HG03558 (cell line): ENCODE results near the gene SMG9.

ENCODE experiments used
- ATAC-seq: cut with Tn5 transposase; IDR thresholded peaks from one replicate; pipeline ENCODE4 v1.9.1; 2021; ENCODE audit warnings: moderate number of reproducible peaks; ENCODE audit not compliant: unreplicated experiment; ENCODE audit errors: extremely low read depth

The SMG9 gene

DNA sequence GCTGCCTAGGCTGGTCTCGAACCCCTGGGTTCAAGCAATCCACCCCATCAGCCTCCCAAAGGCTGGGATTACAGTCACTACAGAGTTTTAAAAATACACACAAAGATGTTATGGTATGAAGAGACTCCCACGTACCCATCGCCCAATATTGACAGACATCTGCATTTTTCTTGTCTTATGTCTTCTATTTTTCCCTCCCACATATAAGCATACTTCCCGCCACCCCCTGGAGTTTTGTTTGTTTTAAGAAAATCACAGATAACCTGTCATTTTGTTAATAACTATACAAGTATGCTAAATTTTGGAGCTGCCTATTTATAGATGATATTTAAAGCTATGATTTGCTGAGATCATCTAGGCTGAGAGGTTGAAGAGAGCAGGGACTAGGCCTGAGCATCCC, 6.2 kb upstream of the SMG9 start:
- no peak for ATAC-seq

DNA sequence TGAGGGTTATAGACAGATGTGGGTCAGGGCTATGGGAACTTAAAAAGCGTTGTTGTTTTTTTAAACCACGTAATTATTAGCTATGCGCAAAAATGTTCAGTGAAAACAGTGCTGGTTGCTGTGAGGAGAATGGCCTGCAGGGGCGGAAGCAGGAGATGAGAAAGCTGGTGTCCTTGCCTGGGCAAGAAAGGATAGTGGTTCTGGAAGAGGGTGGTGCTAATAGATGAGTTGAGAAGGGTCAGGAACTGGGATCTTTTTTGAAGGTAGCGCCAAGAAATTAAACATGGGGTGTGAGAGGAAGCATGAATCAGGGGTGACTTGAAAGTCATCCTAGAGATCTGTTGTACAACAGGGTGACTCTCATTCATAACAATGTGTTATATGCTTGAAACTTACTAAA, 4.8 kb upstream of the SMG9 start:
- no peak for ATAC-seq

DNA sequence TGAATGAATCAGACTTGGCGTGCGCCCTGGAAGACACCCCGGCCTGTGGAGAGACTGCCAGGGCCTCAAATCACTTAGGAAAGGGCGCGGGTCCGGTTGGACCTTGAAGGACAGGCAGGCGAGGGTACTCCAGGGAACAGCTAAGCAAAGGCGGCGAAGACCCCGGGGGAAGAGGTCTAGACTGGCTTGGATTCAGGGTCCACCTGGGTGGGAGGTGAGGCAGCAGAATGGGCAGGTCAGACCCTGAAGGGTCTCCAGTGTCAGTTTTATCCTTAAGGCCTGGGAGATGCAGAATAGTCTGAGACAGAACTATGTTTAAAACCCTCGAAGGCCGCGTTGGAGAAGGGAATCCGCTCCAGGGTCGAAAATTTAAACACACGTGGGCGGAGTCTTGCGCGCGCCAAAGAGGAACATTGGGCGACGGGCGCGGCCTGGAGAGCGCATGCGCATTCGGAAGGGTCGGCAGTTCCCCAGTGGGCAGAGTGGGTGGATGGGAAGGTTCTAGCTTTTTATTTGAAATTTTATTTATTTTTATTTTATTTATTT, 567 bp upstream of the SMG9 start:
- no peak for ATAC-seq

DNA sequence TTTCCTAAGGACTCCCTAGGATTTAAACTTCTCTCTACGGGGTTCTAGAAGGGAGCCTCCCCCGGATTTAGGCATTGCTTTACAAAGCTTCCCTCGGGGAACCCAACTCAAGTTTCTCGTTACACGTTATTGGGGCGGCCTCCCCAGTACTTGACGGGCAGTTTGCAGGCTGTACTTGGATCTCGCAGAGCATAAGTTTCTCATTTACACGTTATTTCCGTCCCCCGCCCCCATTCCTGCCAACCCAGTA, 584 bp downstream of the SMG9 start:
- no peak for ATAC-seq

DNA sequence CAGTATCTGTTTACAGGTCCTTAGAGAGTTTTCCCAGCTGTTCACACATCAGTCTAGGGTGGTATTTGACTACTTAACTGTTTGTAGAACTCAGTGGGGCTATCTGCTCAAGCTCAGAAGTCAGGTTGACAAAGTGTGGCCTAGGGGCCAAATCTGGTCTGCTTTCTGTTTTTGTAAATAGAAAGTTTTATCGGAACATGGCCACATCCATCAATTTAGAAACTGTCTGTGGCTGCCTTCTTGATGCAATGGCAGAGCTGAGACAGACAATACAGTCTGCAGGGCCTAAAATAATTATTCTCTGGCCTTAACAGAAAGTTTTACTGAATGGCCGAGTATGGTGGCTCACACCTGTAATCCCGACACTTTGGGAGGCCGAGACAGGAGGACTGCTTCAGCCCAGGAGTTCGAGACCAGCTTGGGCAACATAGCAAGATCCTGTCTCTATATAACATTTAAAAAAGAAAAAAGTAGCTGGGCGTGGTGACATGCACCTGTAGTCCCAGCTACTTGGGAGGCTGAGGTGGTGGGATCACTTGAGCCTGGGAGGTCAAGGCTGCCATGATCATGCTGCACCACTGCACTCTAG, 2.4 kb downstream of the SMG9 start:
- no peak for ATAC-seq

DNA sequence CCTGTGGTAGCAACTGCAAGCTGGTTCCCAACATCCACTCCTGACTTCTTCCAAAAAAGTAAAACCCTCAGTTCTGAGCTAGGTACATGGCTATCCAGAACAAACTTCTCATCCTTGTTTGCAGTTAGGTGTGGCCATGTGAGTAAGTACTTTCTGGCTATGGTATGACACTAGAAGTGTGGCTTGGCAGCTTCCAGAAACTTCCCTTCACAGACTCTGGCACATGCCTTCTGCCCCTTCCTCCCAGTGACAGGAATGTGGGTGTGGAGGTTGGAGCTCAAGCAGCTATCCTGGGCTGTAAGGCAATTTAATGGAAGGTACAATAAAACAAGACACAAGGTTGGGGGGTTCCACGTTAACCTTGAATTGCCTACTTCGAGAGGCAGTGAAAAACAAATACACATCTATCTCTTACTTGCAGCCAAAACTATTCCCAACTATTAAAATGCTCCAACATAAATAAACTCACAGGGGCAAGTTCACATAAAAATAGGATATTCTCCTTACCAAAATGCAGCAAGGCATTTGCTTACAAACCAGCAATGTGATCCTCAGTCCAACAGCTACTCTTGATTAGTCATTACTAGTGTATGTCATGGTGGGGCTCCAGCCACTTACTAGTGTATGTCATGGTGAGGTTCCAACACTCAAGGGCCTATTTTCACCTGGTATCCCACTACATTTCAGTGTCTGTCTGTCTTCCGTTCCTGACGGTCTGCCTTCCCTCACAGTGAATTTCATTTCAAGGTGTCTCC, 3.1 kb downstream of the SMG9 start:
- no peak for ATAC-seq

DNA sequence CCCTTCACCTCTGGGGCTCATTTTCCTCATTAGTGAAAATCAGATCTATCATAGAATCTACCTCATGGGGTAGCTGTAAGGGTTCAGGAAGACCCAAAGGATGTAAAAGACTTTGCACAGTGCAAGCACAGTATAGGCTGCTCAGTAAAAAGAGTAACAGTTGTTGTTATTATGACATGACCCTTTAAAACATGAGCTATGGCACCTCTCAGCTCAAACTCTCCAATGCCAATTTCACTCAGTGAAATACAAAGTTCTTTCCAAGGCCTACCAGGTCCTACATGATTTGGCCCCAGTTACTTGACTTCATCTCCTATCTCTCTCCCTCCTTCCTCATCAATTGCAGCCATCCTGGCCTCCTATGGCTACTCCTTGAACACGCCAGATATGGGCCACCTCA, 4.9 kb downstream of the SMG9 start:
- ATAC-seq = no peak

DNA sequence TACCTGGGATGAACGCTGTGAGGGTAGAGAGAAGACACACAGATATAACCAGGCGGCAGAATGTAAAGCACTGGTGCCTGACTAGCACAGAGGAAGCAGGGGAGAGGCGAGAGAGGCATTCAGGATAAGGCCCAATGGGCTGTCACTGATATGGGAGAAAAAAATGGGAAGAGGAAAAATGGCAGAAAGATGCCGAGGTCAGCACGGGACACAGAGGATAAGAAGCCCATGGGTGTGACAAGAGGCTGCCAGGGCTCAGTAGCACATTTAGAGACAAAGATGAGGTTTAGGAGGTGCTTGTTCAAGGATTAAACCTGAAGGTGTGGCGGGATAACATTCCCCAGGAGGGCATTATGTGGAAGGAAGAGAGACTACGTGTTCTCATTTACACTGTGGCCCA, 5.6 kb downstream of the SMG9 start:
- ATAC-seq = no peak

DNA sequence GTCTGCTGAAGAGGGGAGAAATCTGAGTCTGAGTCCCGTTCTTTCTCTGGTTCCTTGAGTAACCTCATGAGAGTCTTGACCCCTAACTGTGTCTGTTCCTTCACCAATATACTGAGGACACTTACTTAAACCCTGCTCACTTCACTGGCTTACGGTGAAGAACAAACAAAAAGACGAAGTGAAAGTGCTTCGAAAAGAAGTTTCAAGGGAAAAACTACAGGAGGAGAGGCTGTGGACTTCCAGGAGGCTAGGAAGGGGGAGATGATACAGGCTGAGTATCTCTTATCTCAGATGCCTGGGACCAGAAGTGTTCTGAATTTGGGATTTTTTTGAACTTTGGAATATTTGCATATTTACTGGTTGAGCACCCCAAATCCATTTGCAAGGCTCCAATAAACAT, 6.1 kb downstream of the SMG9 start:
- ATAC-seq = no peak

DNA sequence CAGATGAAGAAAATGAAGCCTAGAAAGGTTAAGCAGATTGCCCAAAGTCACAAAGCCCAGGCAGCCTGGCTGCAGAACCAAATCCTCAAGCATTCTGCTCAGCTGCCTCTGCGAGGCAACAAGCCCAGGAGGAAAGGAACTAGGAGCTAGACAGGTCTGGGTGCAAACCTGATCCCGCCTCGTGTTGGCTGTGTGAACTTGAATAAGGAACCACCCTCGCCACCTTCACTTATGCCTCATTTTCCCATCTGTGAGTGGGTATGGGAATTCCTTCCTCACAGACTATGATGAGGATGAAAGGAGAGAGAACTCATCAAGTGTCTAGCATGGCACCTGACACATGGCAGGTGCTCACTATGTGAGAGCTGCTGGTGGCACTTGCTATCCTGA, 6.6 kb downstream of the SMG9 start:
- ATAC-seq = no peak

DNA sequence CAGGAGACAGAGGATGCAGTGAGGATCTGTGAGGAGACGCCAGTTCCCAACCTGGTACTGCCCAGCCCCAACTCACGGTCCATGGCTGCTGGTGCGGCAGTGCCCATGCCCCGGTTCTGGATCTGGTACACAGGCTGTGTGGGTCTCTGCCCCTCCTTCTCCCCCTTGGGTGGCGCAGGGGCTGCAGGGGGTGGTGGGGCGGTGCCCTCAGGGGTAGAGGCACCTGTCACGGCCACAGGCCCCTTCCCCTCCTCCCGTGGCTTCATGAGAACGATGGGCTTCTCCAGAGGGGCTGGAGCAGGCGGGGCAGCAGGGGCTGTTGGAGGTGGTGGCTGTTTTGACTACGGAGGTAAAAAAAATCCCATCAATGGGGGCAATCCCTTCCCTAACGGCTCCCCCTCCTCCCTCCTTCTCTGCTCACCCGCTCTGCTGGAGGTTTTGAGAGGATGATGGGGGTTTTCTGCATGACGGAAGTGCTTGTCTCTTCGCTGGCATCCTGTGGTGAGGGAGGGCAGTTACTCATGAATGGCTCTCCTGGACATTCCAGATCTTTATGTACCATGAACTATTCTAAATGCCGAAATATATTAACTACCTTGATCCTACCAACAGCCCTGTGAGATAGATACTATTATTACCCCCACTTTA, 7.1 kb downstream of the SMG9 start:
- no peak for ATAC-seq

DNA sequence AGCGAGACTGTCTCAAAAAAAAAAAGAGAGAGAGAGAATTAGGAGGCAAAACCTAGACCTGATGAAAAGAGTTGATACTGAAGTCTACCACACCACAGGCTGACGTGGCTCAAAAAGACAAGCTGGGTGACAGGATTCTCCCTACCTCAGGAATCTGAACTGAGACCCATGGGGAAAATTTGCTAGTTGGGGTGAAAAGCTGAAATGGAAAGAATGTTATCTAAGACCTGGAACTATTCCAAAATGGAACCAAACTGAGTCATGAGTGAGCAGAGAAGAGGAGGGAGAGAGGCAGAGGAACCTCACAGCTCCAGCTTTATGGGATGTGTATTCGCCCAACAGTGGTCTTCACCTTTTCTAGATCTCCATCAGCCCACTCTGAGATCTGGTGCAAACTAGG, 11.7 kb downstream of the SMG9 start:
- no peak for ATAC-seq

DNA sequence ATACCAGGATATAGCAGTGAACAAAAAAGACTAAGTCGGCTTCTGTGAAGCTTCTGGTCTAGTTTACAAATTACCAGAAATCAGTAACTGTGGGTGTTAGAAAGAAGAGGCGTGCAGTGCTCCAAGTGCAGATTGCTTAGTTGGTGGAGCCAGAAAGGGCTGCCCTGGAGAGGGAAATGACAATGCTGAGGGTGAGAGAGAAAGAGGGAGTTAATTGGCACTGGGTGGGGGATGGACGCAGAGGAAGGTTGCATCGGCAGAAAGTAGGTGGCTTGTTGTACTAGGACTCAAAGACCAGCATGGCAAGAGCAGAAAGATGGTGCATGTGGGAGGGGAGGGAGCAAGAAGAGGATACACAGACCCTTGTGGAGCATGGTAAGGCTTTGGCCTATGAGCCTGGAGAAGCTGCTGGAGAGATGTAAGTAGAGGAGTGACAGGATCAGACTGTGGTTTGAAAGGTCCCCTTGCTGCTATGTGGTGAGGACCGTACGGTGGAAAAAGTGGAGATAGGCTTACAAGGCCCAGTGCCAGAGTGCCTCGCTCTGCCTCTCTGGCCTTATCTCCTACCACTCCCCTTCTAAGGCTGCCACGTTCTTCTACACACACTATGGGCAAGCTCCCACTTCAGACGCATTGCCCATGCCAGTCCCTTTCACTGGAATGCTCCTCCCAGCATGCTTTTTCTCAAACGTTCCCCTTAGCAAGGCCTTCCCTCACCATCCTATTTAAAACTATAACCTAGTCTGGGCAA, 13.5 kb downstream of the SMG9 start:
- no peak for ATAC-seq

DNA sequence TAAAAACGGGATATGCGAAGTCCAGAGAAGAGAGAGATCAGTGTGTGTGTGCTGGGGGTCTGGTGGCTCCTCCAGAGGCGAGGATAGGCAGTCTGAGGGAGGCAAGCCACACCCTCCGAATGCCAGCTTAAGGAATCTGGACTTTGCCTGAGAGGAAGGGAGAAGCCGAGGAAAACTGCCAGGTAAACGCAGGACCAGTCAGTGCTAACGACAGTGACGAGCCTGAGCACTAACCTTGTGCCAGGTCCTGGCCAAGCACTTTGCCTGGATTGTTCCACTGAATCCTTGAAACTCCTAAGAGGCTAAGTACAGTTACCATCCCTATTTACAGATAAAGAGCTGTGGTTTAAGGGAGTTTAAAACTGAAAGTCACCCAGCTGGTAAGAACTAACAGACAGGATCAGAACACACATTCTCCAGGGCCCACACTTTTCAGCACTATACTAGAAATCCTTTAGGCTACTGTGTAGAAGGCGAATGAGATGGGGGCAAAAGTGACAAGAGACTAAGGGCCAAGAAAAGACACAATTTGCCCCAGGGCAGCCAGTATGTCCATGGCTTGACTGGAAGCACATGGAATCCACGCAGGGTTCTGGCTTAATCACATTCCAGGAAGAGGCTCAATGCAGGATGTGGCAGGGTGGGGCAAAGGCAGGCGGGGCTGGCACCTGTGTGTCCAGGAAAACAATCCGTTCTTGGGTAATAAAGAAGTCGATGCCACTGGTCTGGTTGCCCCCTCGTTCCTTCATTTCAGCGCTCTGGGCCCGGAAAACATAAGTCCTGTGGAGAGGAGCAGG, 15.1 kb downstream of the SMG9 start:
- ATAC-seq = no peak

DNA sequence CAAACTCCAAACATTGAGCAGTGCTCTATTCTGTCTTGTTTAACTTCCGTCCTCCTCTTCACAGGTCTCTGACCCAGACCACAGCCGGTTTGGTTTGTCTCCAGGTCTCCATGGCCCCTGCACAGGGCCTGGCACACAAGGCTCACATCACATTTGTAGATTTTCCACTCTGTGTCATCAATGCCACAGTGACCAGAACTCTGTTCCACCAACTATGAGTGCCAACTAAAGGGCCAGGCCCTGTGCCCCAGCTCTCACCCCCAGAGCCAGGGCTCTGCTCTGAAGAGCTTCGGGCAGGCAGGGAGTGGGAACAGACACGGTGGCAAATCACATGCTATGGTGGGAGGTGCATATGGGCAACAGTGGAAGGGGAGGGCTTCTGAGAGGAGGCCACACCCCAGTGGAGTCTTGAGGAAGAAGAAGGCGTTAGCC, 16.0 kb downstream of the SMG9 start:
- no peak for ATAC-seq

DNA sequence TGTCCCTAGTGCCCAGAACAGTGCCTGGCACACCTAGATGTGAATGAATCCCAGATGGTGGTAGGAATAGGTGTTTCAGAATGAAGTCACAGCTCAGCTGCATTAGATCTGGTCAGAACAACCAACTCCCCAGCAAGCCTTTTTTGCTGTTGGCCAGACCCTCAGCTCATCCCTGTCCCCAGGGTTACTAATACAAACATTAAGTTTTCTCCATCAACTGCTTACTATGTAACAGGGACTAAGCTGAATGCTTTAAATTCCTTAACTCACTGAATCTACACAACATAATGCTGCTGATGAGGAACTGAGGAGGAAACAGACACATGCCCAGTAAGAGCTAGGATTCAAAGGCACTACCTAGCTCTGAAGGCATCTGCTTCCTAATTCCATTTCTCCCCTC, 18.8 kb downstream of the SMG9 start:
- ATAC-seq = no peak

DNA sequence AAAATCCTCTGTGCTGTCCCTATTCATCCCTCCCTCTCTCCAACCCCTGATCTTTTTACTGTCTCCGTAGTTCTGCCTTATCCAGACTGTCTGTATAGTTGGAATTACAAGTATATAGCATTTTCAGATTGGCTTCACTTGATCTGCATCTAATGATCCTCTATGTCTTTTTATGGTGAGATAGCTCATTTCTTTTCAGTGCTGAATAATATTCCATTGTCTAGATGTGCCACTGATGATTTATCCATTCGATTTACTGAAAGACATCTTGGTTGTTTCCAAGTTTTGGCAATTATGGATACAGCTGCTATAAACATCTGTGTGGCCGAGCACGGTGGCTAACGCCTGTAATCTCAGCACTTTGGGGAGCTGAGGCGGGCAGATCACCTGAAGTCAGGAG, 19.7 kb downstream of the SMG9 start:
- ATAC-seq = no peak

DNA sequence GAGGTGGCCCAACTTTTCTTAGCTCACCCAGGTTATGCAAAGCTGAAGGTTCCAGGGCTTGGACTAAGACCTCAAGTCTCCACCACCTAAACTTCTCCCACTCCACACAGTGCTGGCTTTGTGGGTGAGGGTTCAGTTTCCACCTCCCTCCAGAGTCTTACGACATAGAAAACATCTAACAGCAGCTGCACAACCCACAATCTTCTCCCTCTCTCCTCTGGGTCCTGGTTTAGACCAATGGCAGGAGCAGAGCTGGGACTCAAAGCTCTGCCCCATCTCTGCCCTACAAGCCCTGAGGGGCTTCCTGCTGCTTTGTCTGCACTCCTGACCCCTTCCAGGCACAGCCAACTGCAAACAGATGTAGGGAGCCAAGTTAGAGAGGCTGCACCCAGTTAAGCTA, 22.9 kb downstream of the SMG9 start:
- ATAC-seq = no peak

DNA sequence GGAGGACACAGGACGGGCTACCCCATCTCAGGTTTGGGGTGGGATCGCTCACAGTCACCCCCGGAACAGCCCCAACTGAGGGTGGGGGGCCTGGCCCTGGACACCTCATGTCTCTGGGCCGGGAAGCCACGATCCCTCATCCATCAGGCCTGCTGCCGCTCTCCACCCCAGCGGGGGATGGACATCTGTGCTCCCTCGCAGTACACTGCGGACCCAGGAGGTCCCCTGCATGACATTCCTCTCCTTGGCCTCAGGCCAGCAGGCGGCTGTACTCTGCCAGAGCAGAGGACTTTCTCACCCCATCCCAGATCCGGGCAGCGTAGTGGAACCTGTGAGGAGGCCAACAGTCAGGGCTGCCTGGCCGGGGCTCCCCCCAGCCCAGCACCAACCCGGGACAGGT, 23.4 kb downstream of the SMG9 start:
- ATAC-seq = no peak

DNA sequence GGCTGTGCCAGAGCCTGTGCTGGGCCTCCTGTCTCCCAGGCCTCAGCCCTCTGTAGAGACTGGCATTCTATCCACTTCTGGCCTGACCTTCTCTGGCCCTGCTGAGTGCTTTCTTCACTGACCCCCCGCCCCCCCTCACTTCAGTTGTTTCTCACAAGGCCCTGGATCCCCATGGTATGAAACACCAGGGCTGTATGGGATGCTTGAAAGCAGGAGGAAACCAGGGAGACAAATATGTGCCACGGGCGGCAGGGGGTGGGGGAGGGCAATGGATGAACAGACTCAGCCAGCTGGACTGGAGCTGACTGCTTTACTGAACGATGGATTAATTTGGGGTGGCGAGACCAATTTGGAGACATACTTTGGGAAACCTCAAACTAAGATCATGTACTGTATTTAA, 24.8 kb downstream of the SMG9 start:
- ATAC-seq = no peak

DNA sequence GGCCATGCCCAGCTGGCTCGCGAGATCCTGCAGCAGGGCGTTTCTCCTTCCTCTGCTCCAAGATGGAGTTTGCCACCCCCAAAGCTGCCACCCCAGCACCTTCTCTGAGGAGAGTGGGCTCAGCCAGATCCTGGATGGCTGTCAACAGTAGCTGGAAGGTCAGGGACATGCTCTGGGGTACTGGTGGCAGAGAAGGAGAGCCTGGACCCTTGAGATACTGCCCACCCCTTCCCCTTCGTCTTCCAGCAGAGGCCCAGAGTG, 27.2 kb downstream of the SMG9 start:
- no peak for ATAC-seq
